Stimulated activated CD8-positive, alpha-beta memory T cell treated with anti-CD3 and anti-CD28 coated beads, Interleukin-15, amount 100 ng/mL, for 4 hours (primary cell): ENCODE data around the gene PMEPA1.
A peak's percentile ranks its signal among the peaks of the same experiment; 100 is the strongest.
"Not testable (repeated sequence)": the region's sequence is repeated elsewhere in the genome, so short reads cannot be mapped to it uniquely, and the experiment has no call there.

Experiments used
- DNase-seq, 2 donors: peaks; one replicate each; pipeline ENCODE4 v3.0.0-alpha.2; 2020; ENCODE audit warnings: low read depth in 2 of 2

The PMEPA1 gene

GRCh38 chr20:57650756-57651483, 58.9 kb downstream of the PMEPA1 start:
- DNase-seq: no peak

- no peak for DNase-seq
Measured at GRCh38 chr20:57650266-57650665, 59.5 kb downstream of the PMEPA1 start.

GRCh38 chr20:57649617-57650015, 60.2 kb downstream of the PMEPA1 start:
- DNase-seq: no peak

DNA sequence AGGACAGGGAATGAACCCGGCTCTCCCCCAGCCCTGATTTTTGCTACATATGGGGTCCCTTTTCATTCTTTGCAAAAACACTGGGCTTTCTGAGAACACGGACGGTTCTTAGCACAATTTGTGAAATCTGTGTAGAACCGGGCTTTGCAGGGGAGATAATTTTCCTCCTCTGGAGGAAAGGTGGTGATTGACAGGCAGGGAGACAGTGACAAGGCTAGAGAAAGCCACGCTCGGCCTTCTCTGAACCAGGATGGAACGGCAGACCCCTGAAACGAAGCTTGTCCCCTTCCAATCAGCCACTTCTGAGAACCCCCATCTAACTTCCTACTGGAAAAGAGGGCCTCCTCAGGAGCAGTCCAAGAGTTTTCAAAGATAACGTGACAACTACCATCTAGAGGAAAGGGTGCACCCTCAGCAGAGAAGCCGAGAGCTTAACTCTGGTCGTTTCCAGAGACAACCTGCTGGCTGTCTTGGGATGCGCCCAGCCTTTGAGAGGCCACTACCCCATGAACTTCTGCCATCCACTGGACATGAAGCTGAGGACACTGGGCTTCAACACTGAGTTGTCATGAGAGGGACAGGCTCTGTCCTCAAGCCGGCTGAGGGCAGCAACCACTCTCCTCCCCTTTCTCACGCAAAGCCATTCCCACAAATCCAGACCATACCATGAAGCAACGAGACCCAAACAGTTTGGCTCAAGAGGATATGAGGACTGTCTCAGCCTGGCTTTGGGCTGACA, 60.8 kb downstream of the PMEPA1 start:
- DNase-seq: no peak

GRCh38 chr20:57647933-57648785, 61.7 kb downstream of the PMEPA1 start:
- DNase-seq: no peak

GRCh38 chr20:57647006-57647932, 62.5 kb downstream of the PMEPA1 start:
- DNase-seq: no peak

DNA sequence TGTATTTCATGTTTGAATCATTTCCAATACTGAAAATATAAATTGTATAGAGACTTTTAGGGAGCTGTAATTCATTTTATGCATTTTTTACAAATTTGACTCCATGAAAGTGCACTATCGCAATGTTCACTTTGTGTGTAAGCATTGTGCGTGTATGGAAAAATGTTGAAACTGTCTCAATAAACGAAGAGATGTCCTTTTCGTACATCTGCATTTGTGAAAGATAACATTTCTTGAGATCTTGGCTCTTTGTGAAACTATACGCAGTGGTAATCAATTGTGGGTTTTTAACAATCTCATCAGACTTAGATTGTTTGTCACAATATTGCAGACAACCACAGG, 70.9 kb downstream of the PMEPA1 start:
- DNase-seq: no peak

DNA sequence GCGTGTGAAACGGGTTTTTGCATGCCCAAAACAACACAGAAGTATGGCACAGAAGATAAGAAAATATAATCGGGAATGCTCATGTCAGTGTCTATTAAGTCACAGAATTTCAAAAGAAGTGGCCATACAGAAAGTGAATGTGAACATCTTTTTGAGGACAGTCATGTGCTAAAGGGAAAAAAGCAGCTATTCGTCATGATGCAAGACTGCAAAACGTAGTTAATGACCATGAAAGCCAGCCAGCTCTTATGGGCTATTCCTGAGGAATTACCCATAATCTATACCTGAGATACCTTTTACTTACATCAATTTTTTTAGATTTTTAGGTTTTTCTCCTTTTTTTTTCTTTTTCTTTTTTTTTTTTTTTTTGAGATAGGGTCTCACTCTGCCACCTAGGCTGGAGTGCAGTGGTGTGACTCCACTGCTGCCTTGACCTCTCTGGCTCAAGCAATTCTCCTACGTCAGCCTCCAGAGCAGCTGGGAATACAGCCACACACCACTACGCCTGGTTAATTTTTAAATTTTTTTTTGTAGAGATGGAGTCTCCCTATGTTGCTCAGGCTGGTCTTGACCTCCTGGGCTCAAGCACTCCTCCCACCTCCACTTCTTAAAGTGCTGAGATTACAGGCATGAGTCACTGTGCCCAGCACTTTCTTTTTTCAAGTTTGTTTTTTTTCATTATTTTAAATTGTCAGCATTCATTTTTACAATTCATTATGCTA, 71.5 kb downstream of the PMEPA1 start:
- no peak for DNase-seq

DNA sequence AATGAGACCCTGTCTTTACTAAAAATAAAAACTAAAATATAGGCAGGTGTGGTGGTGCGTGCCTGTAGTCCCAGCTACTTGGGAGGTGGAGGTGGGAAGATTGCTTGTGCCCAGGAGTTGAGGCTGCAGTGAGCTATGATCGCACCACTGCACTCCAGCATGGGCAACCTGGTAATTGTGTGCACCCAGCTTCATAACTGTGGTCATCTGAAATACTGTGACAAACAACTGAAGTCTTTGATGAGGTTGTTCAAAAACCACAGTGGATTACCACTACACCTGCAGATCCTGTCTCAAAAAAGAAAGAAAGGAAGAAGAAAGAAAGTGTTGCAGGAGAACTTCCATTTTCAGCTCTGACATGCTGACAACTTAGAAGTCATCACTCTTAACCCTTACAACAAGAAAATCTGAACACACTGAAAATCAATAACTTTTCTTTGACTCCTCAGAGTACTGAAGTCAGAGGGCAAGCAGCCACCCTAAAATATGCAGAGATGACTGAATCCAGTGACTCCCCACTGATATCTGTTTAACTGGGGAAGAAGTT, 75.8 kb downstream of the PMEPA1 start:
- DNase-seq: no peak

DNA sequence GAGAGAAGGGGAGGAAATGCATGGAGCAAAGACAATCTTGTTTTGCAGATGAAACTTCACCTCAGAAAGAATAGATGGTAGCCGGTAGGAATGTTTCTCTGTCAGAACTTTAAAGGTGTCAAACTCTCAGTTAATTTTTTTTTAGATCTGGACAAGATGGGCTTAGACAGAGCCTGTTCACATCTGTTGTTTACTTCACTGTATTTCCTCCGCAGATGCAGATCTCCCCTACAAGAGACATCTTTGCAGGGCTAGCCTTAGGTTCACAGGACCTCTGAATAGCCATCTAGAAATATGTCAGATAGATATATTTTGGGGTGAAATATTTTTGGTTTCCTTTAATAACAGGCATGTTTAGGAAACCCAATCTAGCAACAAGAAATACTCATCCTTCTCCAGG, 77.5 kb downstream of the PMEPA1 start:
- no peak for DNase-seq

GRCh38 chr20:57630061-57630460, 79.8 kb downstream of the PMEPA1 start:
- DNase-seq: peak in 1 of 2 donors; percentile 29

GRCh38 chr20:57629491-57629901, 80.3 kb downstream of the PMEPA1 start:
- DNase-seq: not testable (repeated sequence)

DNA sequence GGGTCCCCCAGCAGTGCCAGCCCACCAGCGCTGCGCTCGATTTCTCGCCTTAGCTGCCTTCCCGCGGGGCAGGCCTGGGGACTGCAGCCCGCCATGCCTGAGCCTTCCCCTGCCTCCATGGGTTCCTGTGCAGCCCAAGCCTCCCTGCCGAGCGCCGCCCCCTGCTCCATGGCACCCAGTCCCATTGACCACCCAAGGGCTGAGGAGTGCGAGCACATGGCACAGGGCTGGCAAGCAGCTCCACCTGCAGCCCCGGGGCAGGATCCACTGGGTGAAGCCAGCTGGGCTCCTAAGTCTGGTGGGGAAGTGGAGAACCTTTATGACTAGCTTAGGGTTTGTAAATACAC, 80.9 kb downstream of the PMEPA1 start:
- not testable (repeated sequence) for DNase-seq

GRCh38 chr20:57628047-57628961, 81.5 kb downstream of the PMEPA1 start:
- no peak for DNase-seq

- no peak for DNase-seq
Measured at GRCh38 chr20:57627339-57627738, 82.5 kb downstream of the PMEPA1 start.

DNA sequence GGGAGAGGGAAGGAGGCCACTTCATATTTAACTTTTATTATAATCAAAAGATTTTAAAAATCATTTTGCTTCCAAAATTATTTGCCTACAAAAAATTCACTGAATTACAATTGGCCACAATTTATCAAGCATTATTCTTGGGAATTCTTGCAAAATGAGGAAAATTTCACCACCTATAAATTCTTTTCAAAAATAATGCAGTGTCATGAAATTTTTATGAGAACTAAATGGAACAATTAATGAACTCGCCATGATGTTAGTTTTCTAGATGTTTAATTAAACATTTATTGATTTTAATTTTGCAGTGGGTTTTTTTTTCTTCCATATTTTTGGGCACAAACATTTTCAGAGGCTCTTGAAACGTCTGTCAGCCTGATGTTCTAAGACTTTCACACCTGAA, 83.8 kb downstream of the PMEPA1 start:
- DNase-seq: no peak

- DNase-seq: no peak
Measured at GRCh38 chr20:57625181-57625958, 84.4 kb downstream of the PMEPA1 start.

- no peak for DNase-seq
Measured at GRCh38 chr20:57624124-57624523, 85.7 kb downstream of the PMEPA1 start.
